DMS53 treated with DMSO at 0.1 percent for 48 hours (cell line): ENCODE data around the gene TEAD2.
"Not testable (repeated sequence)": the region's sequence is repeated elsewhere in the genome, so short reads cannot be mapped to it uniquely, and the experiment has no call there.

Experiments used
- DNase-seq: peaks from one replicate; lab custom pipeline; 2025; ENCODE audit not compliant: unreplicated experiment; lab: John Stamatoyannopoulos, UW

The TEAD2 gene

DNA sequence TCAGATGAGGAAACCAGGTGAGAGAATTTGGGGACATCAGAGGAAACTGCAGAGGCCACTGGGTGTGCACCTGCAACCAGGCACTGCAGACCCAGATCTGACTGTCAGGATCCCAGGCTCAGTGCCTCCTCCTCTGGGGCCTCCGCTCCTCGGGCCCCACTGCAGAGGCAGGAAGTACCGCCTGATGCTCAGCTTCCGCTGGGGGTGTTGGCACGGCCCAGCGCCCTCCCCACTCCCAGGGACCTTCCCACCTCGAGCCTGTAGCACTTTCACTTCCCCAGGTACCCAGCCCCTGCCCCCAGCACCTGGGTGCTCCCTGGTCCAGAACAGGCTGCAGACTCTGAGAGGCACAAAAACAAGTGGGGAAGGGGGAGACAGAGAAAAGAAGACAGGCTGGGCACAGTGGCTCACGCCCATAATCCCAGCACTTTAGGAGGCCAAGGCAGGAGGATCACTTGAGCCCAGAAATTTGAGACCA is 28.4 kb downstream of the TEAD2 start:
- no peak for DNase-seq

DNA sequence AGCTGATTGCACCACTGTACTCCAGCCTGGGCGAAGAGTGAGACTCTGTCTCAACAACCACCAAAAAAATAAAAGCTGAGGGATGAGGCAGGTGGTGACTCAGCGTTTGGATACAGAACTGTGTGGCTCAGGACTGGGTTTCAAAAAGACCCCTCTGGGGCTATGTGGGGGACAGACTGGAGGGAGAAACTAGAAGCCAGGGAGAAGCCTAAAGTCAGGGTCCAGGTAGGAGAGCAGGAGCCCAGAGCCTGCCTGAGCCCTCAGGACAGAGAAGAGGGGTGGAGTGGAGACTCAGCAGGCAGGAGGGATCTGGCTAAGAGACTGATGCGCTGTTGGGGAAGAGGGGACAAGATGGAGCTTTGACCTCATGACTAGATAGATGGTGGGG is 28.8 kb downstream of the TEAD2 start:
- no peak for DNase-seq

DNA sequence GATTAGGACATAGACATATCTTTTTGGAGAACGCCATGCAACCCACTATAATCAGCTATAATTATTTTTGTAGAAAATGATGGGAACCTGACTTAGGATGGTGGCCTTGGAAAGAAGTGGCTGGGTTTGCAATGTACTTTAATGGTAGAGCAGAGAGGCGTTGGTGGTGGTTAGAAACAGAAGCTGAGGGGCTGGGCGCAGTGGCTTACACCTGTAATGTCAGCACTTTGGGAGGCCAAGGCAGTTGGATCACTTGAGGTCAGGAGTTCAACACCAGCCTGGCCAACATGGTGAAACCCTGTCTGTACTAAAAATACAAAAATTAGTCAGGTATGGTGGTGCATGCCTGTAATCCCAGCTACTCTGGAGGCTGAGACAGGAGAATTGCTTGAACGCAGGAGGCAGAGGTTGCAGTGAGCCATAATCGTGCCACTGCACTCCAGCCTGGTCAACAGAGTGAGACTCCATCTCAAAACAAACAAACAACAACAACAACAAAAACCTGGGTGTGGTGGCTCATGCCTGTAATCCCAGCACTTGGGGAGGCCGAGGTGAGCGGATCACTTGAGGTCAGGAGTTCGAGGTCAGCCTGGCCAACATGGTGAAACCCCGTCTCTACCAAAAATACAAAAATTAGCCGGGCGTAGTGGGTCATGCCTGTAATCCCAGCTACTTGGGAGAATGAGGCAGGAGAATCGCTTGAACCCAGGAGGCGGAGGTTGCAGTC is 29.4 kb downstream of the TEAD2 start:
- DNase-seq: not testable (repeated sequence)

DNA sequence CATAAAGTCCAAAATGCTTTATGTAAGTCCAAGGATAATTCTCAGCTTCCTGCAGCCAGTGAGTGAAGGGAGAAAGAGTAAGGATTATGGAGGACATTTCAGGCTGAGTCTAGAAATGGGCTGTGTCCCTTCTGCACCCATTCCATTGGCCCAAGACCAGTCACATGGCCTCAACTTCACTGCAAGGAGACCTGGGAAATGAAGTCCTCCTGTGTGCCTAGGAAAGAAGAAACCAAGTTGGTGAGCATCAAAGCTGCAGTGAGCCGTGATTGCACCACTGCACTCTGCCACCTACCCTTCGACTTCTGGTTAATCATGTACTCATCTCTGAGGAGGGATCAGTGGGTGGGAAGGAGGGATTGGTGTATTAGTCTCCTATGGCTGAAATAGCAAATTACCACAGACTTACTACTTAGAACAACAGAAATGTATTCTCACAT is 30.6 kb downstream of the TEAD2 start:
- no peak for DNase-seq

DNA sequence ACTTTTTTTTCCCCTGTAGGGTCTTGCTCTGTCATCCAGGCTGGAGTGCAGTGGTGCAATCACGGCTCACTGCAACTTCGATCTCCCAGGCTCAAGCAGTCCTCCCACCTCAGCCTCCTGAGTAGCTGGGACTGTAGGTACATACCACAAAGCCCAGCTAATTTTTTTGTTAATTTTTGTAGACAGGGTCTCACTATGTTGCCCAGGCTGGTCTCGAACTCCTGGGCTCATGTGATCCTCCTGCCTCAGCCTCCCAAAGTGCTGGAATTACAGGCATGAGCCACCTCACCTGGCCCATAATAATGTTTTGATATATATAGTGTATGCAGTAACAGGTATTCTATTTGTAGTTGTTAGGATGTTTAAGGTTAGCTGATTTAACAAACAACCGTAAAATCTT is 31.0 kb downstream of the TEAD2 start:
- DNase-seq: not testable (repeated sequence)

DNA sequence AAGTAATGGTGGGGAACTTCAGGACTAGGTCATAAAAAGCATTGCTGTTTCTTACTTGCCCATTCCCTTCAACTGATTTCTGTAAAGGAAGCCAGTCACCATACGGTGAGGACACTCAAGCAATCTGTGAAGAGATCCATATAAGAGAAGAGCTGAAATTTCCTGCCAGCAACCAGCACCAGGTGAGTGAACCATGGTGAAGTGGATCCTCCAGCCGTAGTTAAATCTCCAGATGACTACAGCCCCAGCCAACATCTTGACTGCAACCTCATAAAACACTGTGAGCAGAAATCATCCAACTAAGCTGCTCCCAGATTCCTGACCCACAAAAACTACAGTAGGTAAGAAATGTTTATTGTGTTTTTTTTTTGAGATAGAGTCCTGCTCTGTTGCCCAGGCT is 33.5 kb downstream of the TEAD2 start:
- DNase-seq: no peak

DNA sequence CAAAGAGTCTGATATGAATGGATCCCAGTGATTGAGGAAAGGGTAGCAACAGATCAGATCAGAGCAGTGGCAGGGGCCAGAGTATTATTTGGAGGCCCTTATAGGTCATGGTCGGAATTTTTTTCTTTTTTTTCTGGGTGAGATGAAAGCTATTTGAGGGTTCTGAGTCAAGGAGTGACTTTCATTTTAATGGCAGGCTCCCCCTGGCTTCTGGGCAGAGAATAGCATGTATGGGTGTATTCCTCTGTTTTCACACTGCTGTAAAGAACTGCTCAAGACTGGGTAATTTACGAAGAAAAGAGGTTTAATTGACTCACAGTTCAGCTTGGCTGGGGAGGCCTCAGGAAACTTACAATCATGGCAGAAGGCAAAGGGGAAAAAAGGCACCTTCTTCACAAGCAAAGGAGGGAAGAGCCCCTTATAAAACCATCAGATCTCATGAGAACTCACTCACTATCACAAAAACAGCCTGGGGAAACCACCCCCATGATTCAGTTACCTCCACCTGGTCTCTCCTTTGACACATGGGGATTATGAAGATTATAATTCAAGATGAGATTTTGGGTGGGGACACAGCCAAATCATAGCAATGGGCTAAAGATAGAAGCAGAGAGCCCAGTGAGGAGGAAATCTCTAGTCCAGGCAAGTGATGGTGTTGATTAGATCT is 34.2 kb downstream of the TEAD2 start:
- no peak for DNase-seq

DNA sequence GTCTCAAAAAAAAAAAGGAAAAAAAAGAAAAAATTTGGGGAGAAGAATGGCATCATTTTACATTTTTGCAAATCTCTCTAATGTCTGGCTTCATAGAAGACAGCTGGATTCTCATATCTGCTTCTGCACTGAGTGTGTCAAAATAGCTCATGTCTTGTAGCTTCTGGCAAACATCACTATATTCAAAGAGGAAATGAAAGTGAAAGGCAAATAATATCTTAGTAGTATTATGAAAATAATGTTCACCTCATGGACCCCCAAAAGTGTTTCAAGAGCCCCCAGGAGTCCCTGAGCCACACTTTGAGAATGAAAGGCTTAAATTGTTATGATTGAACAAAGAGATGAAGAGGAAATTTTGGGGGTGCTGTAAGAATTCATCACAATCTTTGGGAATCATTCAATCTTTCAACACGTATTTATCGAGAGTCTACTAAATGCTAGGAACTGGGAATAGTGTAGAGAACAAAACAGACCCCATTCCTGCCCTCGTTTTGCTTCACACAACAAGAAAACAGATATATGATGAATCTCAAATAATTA is 36.0 kb downstream of the TEAD2 start:
- no peak for DNase-seq

DNA sequence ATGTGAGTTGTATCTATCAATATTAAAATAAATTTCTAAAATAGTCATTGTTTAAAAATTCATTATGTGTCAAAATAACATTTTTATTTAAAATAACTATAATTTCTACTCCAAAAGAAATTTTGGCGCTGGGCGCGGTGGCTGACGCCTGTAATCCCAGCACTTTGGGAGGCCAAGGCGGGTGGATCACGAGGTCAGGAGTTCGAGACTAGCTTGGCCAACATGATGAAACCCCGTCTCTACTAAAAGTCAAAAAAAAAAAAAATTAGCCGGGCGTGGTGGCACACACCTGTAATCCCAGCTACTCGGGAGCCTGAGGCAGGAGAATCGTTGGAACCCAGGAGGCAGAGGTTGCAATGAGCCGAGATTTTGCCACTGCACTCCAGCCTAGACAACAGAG is 36.5 kb downstream of the TEAD2 start:
- not testable (repeated sequence) for DNase-seq

DNA sequence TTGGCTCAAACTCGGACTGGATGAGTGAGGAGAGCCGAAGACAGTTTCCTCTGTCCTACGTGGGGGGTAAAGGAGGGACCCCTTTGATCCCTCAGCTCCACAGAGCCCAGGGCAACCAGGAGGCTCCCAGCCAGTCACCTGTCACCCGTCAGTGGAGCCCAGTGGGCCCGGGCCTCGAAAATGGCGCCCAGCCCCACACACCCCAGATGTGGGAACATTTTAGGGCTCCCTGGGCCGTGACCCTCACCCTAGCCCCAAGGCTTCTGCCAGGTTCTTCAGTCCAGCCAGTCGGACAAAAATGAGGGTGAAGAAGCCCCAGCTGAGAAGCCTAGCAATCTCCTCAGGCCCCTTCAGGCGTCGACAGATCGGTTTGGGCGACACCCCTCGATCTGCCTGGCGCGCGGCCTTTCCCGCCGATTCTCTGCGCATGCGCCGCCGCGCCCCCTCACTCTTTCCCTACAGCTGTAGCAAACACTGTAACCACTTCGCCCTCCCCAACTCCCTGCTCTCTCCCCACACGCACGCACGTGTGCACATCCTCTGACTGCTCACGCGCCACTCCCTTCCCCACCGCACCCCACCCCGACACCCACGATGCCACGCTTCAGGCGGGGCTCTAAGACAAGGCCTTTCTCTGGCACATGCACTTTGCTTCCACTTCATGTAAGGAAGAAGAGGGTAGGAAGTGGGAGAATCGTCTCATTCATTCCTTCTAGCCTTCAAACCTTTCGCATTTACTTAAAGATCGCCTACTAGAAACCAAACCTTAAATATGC is 37.2 kb downstream of the TEAD2 start, which contains the start of gene SLC6A16:
TSS of gene SLC6A16 (minus strand) at position 391 of the 776 bp plus-strand sequence. CDS start 13,844 bp downstream, outside the sequence.
- DNase-seq: no peak

DNA sequence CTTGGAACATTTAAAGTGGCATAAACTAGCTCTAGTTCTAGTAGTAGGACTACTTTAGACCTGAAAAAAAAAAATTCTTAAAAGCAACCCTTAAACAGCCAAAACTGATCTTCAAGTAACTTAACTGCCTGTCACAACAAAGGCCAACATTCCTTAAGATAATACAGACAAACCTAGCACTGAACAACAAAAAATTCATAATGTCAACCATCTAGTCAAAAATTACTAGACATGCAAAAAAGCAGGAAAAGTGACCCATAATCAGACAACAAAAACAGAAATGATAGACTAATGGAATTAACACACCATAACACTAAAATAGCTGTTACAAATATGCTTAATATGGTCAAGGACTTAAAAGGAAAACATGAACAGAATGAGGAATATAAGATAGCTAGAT is 43.9 kb downstream of the TEAD2 start:
- no peak for DNase-seq

DNA sequence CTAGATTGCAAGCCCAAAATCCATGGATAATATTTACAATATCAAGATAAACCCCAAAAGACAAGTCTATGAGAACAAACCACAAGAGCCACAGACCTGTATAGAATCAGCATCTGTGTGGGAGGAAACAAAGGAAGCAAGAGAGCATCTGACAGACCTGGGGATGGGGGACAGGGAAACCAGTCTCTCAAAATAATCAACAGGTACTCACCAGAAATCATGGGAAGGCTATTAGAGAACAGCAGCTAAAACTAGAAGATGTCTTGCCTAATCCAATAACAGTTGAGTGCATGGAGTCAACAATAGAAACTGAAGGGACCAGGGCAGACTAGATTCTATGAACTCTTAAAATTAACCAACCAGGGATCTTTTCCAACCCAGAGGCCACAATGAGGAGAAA is 45.9 kb downstream of the TEAD2 start:
- no peak for DNase-seq

DNA sequence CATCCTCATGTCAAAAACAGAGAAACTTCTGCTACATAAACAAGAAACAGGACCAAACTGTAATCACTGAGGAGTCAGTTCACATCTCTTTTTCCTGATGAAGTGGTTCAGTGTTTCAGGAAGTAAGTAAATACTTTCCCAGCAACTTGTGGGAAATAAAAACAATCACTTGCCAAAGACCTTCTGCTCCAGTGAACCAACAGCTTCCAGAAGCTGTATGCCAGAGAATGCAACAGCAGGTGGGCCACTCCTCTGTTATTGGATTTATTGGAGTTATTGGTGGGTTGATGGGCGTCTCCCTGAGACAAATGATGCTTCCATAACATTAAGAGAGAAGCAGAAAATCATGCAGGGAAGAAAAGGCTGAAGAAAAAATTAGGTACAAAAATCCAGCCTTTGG is 47.1 kb downstream of the TEAD2 start:
- DNase-seq: no peak

DNA sequence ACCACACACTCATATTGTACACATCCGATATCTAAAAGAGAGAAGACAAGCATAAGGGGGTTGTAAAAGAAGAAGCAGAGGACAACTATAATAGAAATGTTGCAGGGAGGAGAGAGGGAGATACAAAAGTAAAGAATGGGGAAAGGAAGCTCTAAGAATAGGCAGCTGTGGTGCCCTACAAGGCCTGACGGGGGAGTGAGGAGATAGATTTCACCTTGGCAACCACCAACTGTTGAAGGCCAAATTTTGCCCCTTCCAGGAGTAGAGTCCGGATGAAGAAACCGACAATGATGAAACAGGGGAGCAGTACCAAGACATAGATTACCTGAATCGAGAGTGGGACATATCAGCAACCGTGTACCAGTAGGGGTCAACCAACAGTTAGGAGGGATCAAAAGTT is 53.1 kb downstream of the TEAD2 start:
- DNase-seq: no peak

DNA sequence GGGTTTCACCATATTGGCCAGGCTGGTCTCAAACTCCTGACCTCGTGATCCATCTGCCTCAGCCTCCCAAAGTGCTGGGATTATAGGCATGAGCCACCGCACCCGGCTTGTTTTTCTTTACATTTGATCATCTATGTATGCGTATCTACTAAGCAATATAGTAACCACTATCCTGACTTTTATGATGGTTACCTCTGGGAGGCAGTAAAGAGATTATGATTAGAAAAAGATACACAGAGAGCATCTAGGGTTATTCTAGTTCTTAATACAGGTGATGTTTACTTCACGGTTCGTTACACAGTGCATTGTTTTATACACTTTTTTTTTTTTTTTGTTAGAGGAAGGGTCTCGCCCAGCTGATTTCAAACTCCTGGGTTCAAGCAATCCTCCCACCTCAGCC is 55.5 kb downstream of the TEAD2 start:
- not testable (repeated sequence) for DNase-seq

DNA sequence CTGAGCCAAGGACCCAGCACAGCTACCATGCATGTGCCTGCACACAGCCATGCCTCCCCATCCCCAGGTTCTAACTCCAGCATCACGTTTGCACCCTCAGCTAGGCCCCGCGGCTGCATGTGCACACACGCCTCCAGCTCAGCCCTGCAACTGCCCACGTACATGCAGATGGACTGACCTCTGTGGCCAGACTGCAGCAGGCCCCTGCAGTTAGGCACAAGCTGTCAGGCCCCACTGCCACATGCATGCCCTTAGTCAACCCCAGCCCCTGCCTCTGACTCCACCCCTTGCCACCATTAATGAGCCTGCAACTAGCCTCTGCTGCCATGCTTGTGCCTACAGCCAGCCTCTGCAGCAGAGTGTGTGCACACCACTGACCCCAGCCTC is 60.4 kb downstream of the TEAD2 start:
- DNase-seq: no peak

DNA sequence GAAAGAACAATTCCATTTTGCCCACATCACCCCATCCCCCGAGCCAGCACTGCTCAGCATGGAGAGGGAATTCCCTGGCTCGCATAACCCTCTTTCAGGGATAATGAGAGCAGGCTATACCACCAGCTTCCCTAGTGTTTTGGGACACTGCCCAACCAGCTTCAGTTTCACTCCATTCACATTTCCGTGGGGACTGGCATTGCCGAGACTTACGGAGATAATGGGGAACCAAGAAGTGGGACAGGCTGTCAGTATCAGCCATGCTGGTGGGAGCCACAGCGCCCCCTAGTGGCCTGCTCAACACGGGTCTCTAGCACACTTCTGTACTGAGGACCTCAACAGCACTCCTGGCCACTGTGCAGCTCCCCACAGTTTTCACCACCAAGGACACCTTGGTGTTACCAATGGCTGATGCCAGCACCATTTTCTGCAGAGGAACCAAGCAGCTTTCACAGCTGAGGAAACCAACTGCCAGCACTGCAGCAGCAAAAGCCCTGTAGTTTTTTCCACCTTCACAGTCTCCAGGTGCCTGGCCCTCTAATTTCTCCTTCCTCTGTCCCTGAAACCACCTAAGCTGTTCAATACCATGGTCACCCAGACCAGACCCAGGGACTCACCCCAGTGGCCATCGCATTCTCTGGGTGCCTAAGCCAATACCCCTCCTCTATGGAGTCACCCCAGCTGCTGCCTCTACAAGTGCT is 60.9 kb downstream of the TEAD2 start:
- DNase-seq: peak; percentile 6

DNA sequence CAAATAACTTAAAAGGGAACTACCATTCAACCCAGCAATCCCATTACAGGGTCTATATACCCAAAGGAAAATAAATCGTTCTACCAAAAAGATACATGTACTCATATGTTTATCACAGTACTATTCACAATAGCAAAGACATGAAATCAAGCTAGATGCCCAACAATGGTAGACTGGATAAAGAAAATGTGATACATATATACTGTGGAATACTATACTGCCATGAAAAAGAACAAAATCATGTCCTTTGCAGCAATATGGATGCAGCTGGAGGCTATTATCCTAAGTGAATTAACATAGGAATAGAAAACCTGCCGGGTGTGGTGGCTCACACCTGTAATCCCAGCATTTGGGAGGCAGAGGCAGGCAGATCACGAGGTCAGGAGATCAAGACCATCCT is 63.6 kb downstream of the TEAD2 start:
- DNase-seq: not testable (repeated sequence)

DNA sequence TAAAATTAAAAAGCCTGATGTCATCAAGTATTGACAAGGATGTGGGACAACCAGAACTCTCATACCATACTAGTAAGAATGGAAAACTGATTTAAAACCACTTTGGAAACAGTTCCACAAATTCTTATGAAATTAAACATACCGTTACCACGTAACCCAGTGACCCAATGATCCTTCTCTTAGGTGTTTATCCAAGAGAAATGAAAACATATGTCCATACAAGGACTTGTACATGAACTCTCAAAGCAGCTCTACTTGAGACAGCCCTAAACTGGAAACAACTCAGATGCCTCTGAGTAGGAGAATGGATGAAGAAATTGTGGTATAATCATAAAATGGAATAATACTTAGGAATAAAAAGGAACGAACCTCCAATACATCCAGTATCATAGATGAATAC is 64.8 kb downstream of the TEAD2 start:
- no peak for DNase-seq

DNA sequence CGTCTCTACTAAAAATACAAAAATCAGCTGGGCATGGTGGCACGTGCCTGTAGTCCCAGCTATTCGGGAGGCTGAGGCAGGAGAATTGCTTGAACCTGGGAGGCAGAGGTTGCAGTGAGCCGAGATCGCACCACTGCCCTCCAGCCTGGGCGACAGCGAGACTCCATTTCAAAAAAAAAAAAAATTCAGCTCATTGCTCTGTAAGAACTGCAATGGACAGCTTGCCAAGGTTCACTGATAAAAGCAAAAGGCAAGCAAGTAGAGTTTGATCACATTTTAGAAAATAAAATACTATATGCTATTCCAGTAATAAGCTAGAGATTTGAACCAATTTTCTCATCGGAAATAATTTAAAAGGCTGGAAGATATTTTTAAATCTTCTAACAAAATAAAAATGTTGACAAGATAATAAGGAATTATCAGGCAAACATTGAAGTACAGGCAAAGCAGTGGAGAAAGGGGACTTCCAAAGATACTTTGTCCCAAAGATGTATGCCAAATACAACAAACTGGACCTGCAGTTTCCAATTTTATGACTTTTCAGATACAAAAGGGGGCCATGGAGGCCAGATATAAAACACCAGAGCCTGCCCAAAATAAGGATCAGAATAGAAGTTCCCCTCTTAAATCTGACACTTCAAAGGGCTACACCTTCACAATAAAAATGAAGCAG is 66.9 kb downstream of the TEAD2 start:
- no peak for DNase-seq
